Uterus (tissue), 2 donors: ENCODE measurements around the gene ANAPC16.

Source experiments
- CTCF ChIP-seq, 4 experiments: fragments of 200-600 bp in 2 of 4; fragments of 450-650 bp in 2 of 4; sonication (generic) in 2 of 4; IDR thresholded peaks; one replicate each; pipeline ENCODE4 v1.5.1; 2016 to 2019; ENCODE audit warnings: antibody characterized with exemption in 4 of 4, mild to moderate bottlenecking in 2 of 4, moderate library complexity in 1 of 4
- POLR2A ChIP-seq, 2 donors: fragments of 450-650 bp; IDR thresholded peaks; one replicate each; pipeline ENCODE4 v1.6.1; 2016; ENCODE audit warnings: antibody characterized with exemption in 2 of 2, mild to moderate bottlenecking in 1 of 2, moderate library complexity in 1 of 2

- TF ChIP-seq POLR2A (IDR thresholded peaks at IDR 0.05) (no peak), CTCF (IDR thresholded peaks at IDR 0.05) (no peak)
Observed at GRCh38 chr10:72173262-72173618, 42.6 kb upstream of the ANAPC16 start.
